ENCODE measurements around the gene CDAN1. TPM values are rescaled to one million over a fixed set of nuclear protein-coding genes. Genes with fewer than 3 reads are reported as not detected.
"Not testable (repeated sequence)": the region's sequence is repeated elsewhere in the genome, so short reads cannot be mapped to it uniquely, and the experiment has no call there.

Gene CDAN1
- total and polyA plus RNA-seq, 2 donors from 2014 or later: 7.0 to 13.1 TPM

GRCh38 chr15:42782716-42783115 lies 45.8 kb upstream of the CDAN1 start:
- no peaks in the 10 kb centered on the region for H3K4me1 ChIP-seq (ENCODE audit: control insufficient read depth in 2 of 3, insufficient read depth in 2 of 3, low read depth in 1 of 3, low read length in 3 of 3)
- DNase-seq: no peak
- no peaks in the 10 kb centered on the region for H3K27me3 ChIP-seq (ENCODE audit: control insufficient read depth, insufficient read depth, low read length)
- no peaks in the 10 kb centered on the region for H3K9me3 ChIP-seq (ENCODE audit: control insufficient read depth in 2 of 3, insufficient read depth in 1 of 3, low read length in 3 of 3)
- no peak for TF ChIP-seq CTCF (IDR thresholded peaks at IDR 0.05; ENCODE audit: borderline replicate concordance, extremely low read depth, insufficient read depth)
- peaks cover 0 to 10% (median 5%) of the 10 kb centered on the region in 3 donors for H3K36me3 ChIP-seq (ENCODE audit: control insufficient read depth in 2 of 3, insufficient read depth in 3 of 3, low read length in 3 of 3)
- H3K4me3 ChIP-seq (ENCODE audit: low read length in 3 of 3): no peak overlapping the region
- no peak for FAIRE-seq
- intact Hi-C loops (cut with DNase I): no loop called here
- no peak overlapping the region for H3K9ac ChIP-seq (ENCODE audit: low read length in 3 of 3)
- no peak overlapping the region for H3K27ac ChIP-seq (ENCODE audit: low read depth in 2 of 2, low read length in 2 of 2)

GRCh38 chr15:42775416-42775815 lies 38.5 kb upstream of the CDAN1 start:
- TF ChIP-seq CTCF (IDR thresholded peaks at IDR 0.05; ENCODE audit: borderline replicate concordance, extremely low read depth, insufficient read depth): no peak
- DNase-seq (no peak), FAIRE-seq (no peak)
- H3K4me3 ChIP-seq (ENCODE audit: low read length in 3 of 3): no peak overlapping the region
- intact Hi-C loops (cut with DNase I): no loop called here
- no peaks in the 10 kb centered on the region for H3K27me3 ChIP-seq (ENCODE audit: control insufficient read depth, insufficient read depth, low read length)
- no peak overlapping the region for H3K9ac ChIP-seq (ENCODE audit: low read length in 3 of 3)
- no peaks in the 10 kb centered on the region for H3K9me3 ChIP-seq (ENCODE audit: control insufficient read depth in 2 of 3, insufficient read depth in 1 of 3, low read length in 3 of 3)
- H3K36me3 ChIP-seq (ENCODE audit: control insufficient read depth in 2 of 3, insufficient read depth in 3 of 3, low read length in 3 of 3): peaks cover 0 to 16% (median 3%) of the 10 kb centered on the region in 3 donors
- H3K4me1 ChIP-seq (ENCODE audit: control insufficient read depth in 2 of 3, insufficient read depth in 2 of 3, low read depth in 1 of 3, low read length in 3 of 3): no peaks in the 10 kb centered on the region
- no peak overlapping the region for H3K27ac ChIP-seq (ENCODE audit: low read depth in 2 of 2, low read length in 2 of 2)

GRCh38 chr15:42772901-42773300 lies 36.0 kb upstream of the CDAN1 start:
- Histone ChIP-seq H3K36me3 (ENCODE audit: control insufficient read depth in 2 of 3, insufficient read depth in 3 of 3, low read length in 3 of 3) (peaks cover 0 to 16% (median 3%) of the 10 kb centered on the region in 3 donors), H3K4me1 (ENCODE audit: control insufficient read depth in 2 of 3, insufficient read depth in 2 of 3, low read depth in 1 of 3, low read length in 3 of 3) (no peaks in the 10 kb centered on the region), H3K27me3 (ENCODE audit: control insufficient read depth, insufficient read depth, low read length) (no peaks in the 10 kb centered on the region), H3K9ac (ENCODE audit: low read length in 3 of 3) (no peak overlapping the region), H3K9me3 (ENCODE audit: control insufficient read depth in 2 of 3, insufficient read depth in 1 of 3, low read length in 3 of 3) (no peaks in the 10 kb centered on the region), H3K4me3 (ENCODE audit: low read length in 3 of 3) (no peak overlapping the region), H3K27ac (ENCODE audit: low read depth in 2 of 2, low read length in 2 of 2) (no peak overlapping the region)
- FAIRE-seq (no peak), DNase-seq (no peak)
- intact Hi-C loops (cut with DNase I): no loop called here
- TF ChIP-seq CTCF (IDR thresholded peaks at IDR 0.05; ENCODE audit: borderline replicate concordance, extremely low read depth, insufficient read depth): no peak

GRCh38 chr15:42772144-42772543 lies 35.2 kb upstream of the CDAN1 start:
- Histone ChIP-seq H3K4me1 (ENCODE audit: control insufficient read depth in 2 of 3, insufficient read depth in 2 of 3, low read depth in 1 of 3, low read length in 3 of 3) (no peaks in the 10 kb centered on the region), H3K36me3 (ENCODE audit: control insufficient read depth in 2 of 3, insufficient read depth in 3 of 3, low read length in 3 of 3) (peaks cover 0 to 16% (median 3%) of the 10 kb centered on the region in 3 donors), H3K4me3 (ENCODE audit: low read length in 3 of 3) (no peak overlapping the region), H3K9me3 (ENCODE audit: control insufficient read depth in 2 of 3, insufficient read depth in 1 of 3, low read length in 3 of 3) (no peaks in the 10 kb centered on the region), H3K27me3 (ENCODE audit: control insufficient read depth, insufficient read depth, low read length) (no peaks in the 10 kb centered on the region), H3K9ac (ENCODE audit: low read length in 3 of 3) (no peak overlapping the region), H3K27ac (ENCODE audit: low read depth in 2 of 2, low read length in 2 of 2) (no peak overlapping the region)
- no peak for FAIRE-seq
- intact Hi-C loops (cut with DNase I): no loop called here
- TF ChIP-seq CTCF (IDR thresholded peaks at IDR 0.05; ENCODE audit: borderline replicate concordance, extremely low read depth, insufficient read depth): no peak
- DNase-seq: no peak

GRCh38 chr15:42766109-42766508 lies 29.2 kb upstream of the CDAN1 start:
- H3K36me3 ChIP-seq (ENCODE audit: control insufficient read depth in 2 of 3, insufficient read depth in 3 of 3, low read length in 3 of 3); H3K27me3 ChIP-seq (ENCODE audit: control insufficient read depth, insufficient read depth, low read length); H3K9me3 ChIP-seq (ENCODE audit: control insufficient read depth in 2 of 3, insufficient read depth in 1 of 3, low read length in 3 of 3); DNase-seq; H3K27ac ChIP-seq (ENCODE audit: low read depth in 2 of 2, low read length in 2 of 2); FAIRE-seq; H3K4me3 ChIP-seq (ENCODE audit: low read length in 3 of 3); H3K4me1 ChIP-seq (ENCODE audit: control insufficient read depth in 2 of 3, insufficient read depth in 2 of 3, low read depth in 1 of 3, low read length in 3 of 3); intact Hi-C loops (cut with DNase I); H3K9ac ChIP-seq (ENCODE audit: low read length in 3 of 3): not testable (repeated sequence)
